NCI-H1417 (cell line): ENCODE measurements around the gene KDM6A.
A peak's percentile ranks its signal among the peaks of the same experiment; 100 is the strongest.
"Not testable (repeated sequence)": the region's sequence is repeated elsewhere in the genome, so short reads cannot be mapped to it uniquely, and the experiment has no call there.

Experiments
- DNase-seq, 3 experiments: peaks; one replicate each; lab custom pipeline; 2025; lab: John Stamatoyannopoulos, UW

Gene KDM6A

GRCh38 chrX:44872821-44873414 lies at the start of gene KDM6A:
Gene KDM6A, plus strand, starts transcription at chrX:44873188. Its CDS starts 364 bp downstream, at chrX:44873552.
- peak; percentile 97 to 100 (median 100) for DNase-seq

DNA sequence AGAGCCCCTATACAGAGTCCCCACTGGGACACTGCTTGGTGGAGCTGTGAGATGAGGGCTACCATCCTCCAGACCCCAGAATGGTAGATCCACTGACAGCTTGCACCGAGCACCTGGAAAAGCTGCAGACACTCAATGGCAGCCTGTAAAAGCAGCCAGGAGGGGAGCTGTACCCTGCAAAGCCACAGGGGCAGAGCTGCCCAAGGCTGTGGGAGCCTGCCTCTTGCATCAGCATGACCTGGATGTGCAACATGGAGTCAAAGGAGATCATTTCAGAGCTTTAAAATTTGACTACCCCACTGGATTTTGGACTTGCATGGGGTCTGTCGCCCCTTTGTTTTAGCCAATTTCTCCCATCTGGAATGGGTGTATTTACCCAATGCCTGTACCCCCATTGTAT lies 49.8 kb upstream of the KDM6A start:
- not testable (repeated sequence) for DNase-seq

DNA sequence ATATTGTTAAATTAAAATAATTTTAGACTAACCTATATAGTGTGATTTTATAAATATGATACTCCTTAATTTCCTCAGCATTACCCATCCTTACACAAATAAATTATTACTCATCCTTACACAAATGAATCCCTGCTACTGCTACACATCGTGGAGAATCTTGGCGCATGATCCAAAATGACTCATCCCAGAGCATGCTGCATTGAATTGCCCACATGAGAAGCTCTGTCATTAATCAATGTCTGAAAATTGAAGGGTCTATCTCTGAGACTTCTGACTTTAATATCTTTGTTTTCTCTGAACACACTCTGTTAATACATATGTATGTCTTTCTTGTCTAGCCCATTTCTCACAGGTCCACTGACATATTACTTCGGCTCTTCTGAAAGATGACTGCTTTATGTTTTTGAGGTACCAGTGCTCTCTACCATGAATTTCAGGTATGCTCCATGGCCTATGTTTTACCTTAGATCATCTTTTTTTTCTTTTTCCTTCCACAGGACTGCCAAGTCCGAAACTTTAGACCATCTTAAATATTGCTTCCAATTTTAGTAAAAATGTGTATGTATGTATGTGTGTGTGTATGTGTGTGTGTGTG lies 44.9 kb upstream of the KDM6A start:
- no peak for DNase-seq

DNA sequence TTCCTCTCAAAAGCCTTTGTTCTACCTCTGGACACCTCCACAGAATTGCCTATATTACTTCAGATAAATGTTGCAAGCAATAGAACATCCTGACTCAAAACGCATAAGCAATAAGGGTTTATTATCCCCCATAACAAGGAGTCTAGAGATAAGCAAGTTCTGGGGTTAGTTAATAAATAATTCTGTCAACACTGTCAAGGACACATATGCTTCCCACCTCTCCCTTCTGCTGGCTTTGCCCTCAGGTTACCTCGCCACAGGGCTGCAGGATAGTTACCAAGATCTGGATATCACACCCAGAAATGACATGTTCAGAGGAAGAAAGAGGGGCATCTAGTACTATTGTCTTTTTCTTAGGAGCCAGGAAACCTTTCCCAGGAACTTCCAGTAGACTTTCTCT lies 43.2 kb upstream of the KDM6A start:
- no peak for DNase-seq

- DNase-seq, result no peak
Observed at GRCh38 chrX:44842550-44843317, 30.3 kb upstream of the KDM6A start.

- DNase-seq, result no peak
Observed at GRCh38 chrX:44843318-44843702, 29.7 kb upstream of the KDM6A start.

DNA sequence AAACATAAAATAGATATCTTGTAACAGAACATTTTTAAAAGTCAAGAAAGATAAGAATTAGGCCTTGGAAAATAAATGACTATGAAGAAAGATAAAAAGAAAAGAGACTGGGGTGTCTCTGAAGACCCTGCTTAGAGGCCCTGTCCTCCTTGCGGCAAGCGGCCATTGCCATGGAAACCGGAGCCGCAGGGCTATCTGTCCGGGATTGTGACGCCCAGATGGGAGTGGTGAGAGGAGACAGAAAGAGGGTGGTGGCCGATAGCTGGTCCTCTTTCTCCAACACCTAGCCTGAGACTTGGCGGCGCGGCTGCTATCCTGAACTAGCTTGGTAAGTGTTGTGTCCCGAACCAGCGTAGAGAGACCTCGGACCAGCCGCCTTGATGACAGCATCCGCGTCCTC lies 29.2 kb upstream of the KDM6A start, which contains the start of gene DUSP21:
TSS of gene DUSP21 (plus strand) at position 269 of the 400 bp plus-strand sequence. CDS start at position 381, 112 bp downstream.
- no peak for DNase-seq

DNA sequence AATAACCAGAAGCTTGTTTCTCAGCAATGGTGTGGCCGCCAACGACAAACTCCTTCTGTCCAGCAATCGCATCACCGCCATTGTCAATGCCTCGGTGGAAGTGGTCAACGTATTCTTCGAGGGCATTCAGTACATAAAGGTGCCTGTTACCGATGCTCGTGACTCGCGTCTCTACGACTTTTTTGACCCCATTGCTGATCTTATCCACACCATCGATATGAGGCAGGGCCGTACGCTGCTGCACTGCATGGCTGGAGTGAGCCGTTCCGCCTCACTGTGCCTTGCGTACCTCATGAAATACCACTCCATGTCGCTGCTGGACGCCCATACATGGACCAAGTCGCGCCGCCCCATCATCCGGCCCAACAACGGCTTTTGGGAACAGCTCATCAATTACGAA lies 28.8 kb upstream of the KDM6A start:
- no peak for DNase-seq

GRCh38 chrX:44850891-44851290 lies 22.1 kb upstream of the KDM6A start:
- not testable (repeated sequence) for DNase-seq

DNA sequence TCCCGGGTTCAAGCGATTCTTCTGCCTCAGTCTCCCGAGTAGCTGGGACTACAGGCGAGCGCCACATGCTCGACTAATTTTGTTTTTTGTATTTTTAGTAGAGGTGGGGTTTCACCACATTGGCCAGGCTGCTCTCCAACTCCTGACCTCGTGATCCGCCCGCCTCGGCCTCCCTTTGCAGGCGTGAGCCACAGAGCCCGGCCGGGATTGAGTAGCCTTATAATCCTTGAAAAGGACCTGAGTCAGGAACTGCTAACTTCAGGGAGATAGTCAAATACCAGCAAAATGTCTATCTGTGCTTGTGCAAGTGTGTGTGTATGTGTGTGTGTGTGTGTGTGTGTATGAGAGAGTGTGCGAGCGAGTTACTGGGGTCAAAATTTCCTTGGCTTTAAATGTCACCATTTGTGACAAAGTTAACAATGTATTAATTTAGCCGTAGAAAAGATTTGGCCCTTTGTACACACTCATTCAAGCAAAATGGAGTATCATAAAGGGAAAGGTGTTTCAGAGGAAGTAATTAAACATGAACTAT lies 1.8 kb upstream of the KDM6A start:
- peak in 2 of 3 experiments; percentile 64 to 65 for DNase-seq

DNA sequence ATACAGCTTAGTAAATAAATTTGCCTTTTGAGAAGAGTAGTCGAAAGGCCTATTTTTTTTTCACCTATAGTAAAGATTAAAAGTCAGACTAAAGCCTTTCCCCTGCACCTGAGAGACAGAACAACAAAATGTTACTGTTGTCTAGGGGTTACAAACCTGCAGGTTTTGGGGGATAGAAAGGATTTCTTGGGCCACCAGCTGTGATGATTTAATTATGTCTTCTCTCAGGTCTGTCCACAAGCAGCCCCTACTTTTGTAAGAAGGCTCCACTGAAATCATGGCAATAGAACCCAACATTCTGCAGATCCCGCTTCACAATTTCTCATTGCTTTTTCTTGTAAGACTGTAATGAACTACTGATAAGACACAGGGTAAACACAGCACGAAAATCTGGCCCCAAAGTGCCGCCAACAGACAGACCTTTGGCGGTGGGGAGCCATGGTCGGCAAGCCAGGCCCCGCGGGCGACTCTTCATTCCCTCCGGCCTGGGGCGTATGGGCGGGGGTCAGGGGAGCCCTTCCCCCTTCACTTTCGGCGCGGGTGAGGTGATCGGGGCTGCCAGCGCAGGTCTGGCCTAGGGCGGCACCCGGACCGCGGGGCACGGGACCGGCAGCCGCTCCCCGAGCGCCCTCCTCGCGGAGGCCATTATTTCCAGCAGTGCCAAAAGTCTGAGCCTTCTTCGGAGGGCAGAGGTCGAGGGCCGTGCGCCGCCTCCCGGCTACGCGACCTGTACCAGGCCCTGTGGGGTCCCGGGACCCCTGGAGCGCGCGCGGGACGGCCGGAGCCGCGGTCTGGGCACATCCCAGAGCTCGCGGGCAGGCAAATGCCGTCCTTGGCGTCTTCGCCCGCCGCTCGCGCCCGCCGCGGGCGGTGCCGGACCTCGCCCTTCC lies 812 bp upstream of the KDM6A start:
- peak in 2 of 3 experiments; percentile 90 to 91 for DNase-seq

DNA sequence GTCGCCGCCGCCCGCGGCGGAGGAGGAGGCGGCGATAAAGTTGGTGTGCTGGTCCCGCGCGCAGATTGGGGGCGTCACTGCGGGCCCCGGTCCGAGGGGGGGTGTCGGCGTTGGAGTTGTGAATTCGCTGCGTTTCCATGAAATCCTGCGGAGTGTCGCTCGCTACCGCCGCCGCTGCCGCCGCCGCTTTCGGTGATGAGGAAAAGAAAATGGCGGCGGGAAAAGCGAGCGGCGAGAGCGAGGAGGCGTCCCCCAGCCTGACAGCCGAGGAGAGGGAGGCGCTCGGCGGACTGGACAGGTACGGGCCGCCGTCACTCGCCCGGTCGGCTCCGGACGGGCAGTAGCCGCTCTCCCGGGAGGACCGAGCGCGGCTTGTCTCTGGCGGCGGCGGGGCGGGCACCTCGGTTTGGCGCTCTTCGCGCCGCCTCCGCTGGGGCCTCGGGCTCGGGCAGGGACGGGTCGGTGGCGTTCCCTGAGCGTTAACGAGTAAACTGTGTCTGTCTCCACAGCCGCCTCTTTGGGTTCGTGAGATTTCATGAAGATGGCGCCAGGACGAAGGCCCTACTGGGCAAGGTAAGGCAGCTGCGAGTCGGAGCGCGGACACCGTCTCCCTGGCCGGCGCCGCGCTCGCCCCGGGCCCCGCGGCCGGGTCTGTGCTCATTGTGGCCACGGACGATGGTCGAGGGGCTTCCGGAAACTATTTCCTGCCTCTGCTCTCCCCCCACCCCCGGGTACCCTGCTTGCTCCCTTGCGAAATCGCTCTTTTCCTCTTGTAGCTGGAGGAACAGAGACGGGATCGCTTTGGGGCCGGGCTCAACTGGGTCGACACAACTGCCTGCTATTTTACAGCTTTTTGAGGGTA lies 658 bp downstream of the KDM6A start:
- peak; percentile 40 to 88 (median 86) for DNase-seq

- peak in 2 of 3 experiments; percentile 66 to 74 for DNase-seq
Observed at GRCh38 chrX:44874420-44875184, 1.6 kb downstream of the KDM6A start.

- DNase-seq, result no peak
Observed at GRCh38 chrX:44875185-44875489, 2.1 kb downstream of the KDM6A start.

DNA sequence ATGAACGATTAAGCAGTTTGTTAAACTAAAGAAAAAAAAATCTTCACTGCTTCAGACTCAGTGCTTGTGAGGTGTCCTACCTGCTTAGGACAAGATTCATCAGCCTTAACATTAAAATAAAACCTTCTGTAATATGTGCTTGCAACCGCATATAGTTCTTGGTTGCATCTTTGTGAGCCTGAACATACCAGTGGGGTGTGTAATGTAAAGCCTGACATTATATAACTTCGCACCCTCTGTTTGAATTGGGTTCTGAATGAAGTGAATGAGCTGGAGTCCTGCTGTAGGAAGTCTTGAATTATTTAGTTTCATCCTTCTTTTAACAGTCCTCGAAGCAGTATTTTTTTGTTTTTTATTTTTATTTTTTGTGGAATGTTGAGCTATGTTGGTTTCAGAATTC lies 3.1 kb downstream of the KDM6A start:
- peak in 1 of 3 experiments; percentile 19 for DNase-seq

DNA sequence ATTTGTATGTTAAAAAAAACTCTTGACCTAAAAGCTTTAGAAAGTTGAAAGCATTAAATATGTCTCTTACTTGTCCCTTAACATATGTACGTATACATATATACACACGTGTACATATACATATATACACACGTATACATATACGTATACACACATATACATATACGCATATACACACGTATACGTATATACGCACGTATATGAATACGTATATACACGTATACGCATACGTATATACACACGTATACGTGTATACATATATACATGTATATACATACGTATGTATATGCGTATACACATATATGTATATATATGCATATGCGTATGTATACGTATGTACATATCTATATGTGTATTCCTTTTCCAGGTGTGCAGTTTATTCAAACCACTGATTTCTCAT lies 3.8 kb downstream of the KDM6A start:
- no peak for DNase-seq

DNA sequence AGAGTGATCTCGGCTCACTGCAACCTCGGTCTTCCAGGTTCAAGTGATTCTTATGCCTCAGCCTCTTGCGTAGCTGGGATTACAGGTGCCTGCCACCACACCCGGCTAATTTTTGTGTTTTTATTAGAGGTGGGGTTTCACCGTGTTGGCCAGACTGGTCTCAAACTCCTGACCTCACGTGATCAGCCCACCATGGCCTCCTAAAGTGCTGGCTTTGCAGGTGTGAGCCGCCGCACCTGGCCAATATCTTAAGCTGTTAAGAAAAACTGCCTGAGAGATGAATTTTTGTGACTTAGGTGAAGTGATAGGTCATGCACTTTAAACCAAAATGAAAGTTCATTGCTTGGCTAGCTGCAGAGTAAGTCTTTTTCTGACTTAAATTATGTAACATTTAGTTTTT lies 5.8 kb downstream of the KDM6A start:
- no peak for DNase-seq

GRCh38 chrX:44881549-44881948 lies 8.6 kb downstream of the KDM6A start:
- no peak for DNase-seq

GRCh38 chrX:44882635-44883034 lies 9.6 kb downstream of the KDM6A start:
- no peak for DNase-seq

DNA sequence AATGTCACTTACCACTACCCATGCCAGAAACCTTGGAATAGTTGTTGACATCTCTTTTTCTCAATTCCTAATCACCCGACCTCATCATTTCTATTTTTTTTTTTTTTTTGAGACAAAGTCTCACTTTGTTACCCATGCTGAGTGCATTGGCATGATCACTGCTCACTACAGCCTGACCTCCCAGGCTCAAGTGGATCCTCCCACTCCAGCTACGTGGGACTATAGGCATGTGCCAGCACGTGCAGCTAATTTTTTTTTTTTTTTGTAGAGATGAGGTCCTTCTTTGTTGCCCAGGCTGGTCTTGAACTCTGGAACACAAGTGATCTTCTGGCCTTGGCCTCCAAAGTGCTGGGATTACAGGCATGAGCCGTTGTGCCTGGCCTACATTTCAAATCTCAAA lies 12.0 kb downstream of the KDM6A start:
- no peak for DNase-seq
